ENCODE data around the gene LGALS12. TPM values are rescaled to one million over a fixed set of nuclear protein-coding genes. Genes with fewer than 3 reads are reported as not detected.
"Not testable (repeated sequence)": the region's sequence is repeated elsewhere in the genome, so short reads cannot be mapped to it uniquely, and the experiment has no call there.

LGALS12 gene
- total RNA-seq, 1 donor from 2014 or later: not detected

DNA sequence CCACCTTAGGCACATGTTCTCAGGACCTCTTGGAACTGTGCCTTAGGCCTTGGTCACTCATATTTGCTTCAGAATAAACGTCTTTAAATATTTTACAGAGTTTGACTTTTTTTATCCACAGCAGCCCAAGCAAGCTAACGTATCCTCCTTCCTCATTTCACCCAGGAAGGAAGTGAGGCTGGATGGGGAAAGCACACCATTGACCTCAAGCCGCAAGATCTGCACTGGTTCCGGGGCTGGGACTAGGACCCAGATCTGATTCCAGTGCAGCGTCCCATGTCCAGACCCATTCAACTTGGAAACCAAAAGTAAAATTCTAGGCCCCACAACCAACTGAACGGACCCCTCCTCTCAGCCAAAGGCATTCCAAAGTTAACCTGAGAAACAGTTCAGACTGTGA, 2.4 kb upstream of the LGALS12 start:
- DNase-seq (ENCODE audit: low spot score in 2 of 2) (no peak), FAIRE-seq (no peak)

DNA sequence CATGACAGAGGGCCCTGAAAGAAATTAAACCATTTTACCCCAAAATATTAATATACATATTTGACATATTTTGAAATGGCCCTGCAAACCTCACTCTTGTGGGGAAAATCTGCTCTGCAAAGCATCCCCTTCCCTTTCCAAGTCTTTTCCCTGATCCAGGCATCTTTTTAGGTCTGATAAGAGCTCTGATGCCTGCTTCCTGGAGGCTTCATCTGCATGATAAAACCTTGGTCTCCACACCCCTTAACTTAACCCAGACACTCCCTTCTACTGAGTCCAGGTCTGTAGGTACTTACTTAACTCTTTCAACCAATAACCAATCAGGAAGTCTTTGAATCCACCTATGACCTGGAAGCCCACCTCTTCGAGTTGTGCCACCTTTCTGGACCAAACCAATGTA, 1.8 kb upstream of the LGALS12 start:
- FAIRE-seq: no peak
- DNase-seq (ENCODE audit: low spot score in 2 of 2): no peak

DNA sequence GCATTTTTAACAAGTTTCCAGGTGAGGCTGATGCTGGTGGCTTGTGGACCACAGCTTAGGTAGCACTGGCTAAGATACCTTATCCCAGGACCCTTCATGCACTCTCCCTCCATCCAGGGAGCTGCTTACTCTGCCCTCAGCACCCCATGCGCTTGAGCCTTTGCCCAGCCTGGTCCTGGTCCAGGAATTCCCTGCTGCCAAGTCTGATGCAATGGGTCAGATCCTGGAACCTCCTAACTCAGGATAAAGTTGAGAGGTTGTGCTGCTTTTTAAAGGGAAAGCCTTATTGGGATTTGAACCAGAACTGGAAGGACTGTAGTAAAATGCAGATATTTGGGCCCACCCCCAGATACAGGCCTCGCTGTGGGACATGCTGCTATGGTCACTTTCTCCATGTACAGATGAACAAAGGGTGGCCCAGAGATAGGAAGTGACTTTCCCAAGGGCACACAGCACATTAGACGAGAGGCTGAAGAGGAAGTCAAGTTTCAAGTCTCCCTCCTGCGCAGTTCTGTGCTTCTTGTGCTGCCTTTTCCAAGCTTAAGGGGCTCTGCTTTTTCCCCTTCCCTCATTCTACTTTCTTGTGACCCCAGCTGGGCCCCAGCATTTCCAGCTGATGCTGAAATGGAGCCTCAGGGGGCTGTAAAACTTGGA, 824 bp upstream of the LGALS12 start:
- no peak for FAIRE-seq
- no peak for DNase-seq (ENCODE audit: low spot score in 2 of 2)

DNA sequence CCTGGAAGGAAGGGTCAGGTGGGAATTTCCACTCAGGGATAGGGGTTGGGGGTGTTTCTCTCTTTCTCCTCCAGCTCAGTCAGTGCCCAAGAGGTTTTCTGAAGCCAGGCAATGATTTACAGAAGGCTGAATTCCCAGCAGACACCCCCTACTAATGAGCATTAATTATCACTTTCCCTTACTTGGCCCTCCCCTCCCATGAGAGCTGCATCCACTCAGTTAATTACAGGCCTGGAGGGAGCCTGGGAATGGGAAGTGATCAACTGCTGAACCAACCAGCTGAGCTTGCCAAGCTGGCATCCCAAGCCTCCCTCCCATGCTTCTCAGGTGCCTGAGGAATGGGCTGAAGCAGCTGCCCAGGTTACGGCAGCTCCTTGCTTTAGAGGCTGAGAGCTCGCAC, 992 bp downstream of the LGALS12 start:
- no peak for FAIRE-seq
- DNase-seq (ENCODE audit: low spot score in 2 of 2): no peak

DNA sequence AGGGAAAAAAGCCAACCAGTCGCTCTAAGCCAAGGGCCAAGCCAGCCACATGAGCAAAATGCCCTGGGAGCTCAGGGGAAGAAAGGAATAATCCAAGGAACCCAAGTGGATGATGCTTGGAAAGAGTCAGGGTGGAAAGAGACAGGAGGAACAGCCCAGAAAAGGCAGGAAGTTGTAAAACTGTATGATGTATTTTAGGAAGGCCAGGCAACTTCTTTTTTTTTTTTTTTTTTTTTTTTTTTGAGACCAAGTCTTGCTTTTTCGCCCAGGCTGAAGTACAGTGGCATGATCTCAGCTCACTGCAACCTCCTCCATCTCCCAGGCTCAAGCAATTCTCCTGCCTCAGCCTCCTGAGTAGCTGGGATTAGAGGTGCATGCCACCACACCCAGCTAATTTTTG, 1.6 kb downstream of the LGALS12 start:
- FAIRE-seq (no peak), DNase-seq (ENCODE audit: low spot score in 2 of 2) (no peak)

DNA sequence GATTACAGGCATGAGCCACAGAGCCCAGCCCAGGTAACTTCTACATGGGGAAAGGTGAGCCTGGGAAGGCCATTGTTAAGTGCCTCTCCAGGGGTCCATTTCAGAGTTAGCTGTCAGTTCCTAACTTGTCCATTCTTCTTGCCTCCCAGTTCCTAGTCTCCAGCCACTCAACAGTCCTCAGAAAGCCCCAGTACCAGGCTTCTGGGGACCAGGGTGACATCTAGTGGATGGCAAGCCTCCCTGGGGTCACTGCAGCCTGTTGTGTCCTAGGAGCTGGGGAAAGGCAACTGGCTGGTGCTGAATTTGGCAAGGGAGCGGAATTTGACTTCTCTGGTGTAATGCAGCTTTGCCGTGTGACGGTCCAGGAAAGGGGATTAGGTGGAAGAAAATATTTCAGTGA, 2.1 kb downstream of the LGALS12 start:
- FAIRE-seq (no peak), DNase-seq (ENCODE audit: low spot score in 2 of 2) (peak; percentile 42 to 54)

DNA sequence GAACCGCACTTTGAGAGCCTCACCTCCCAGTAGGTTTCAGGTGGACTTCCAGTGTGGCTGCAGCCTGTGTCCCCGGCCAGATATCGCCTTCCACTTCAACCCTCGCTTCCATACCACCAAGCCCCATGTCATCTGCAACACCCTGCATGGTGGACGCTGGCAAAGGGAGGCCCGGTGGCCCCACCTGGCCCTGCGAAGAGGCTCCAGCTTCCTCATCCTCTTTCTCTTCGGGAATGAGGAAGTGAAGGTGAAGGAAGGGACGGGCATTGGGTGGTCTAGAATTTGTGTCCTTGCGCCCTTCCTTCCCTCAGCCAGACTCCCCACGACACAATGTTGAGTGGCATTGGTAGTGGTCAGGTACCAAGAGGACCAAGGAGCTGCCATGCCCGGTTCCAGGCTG, 2.9 kb downstream of the LGALS12 start:
- FAIRE-seq (no peak), DNase-seq (ENCODE audit: low spot score in 2 of 2) (no peak)

DNA sequence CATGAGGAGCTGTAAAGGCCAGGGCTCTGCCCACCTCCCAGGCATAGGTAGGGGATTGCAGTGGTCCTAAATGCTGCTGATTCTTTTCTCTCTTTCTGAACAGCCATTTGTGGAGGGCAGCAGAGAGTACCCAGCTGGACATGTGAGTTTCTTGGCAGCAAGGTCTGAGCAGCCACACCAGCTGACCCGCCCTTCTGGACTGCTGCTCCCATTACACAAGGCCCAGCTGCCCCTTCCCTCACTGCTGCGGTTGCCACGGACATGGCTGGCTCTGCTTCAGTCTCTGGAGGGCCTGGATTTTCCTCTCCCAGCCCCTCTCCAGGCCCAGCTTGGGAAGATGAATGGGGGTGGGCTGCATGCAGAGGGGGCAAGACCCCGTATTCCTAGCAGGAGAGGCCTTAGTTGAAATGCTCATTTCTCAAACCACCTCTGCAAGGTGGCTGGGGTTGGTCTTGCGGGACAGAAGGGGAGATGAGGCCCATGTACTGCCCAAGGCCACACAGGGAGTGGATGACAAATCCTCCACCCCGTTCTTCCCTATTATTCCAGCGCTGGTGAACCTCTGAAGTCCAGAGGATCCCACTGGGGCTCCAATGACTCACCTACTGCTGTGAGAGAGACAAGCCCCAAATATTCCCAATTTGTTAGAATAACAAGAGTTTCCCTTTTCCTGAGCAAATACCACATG, 4.6 kb downstream of the LGALS12 start:
- FAIRE-seq: no peak
- DNase-seq (ENCODE audit: low spot score in 2 of 2): peak; percentile 64 to 75

DNA sequence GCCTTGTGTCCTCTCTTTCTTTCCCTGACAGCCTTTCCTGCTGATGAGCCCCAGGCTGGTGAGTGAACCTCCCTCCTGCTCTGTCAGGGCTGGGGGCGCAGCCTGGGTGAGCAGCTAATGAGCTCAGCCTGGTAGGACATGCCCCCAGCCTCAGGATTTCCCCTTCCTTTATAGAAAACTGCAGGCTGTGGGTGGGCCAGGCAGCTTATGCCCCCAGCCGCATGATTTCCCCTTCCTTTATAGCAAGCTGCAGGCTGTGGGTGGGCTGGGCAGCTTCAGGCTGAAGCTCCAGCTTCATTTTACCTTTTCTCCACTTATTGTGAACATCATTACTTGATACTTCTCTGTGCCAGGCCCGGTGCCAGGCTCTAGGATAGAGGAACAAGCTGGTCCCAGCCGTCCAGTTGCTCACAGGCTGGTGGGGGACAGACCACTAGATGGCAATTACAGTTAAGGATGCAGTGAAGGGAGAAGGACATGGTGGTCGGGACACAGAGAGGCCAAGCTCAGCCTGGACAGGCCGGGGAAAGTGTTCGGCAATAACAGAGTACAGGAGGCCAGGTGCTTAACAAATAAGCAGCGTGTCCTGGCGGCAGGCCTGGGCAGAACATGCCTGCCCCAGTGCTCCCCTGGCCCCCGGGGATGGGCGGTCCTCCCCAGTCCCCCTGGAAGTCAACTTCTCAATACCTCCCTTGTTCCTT, 5.3 kb downstream of the LGALS12 start:
- FAIRE-seq (no peak), DNase-seq (ENCODE audit: low spot score in 2 of 2) (no peak)

DNA sequence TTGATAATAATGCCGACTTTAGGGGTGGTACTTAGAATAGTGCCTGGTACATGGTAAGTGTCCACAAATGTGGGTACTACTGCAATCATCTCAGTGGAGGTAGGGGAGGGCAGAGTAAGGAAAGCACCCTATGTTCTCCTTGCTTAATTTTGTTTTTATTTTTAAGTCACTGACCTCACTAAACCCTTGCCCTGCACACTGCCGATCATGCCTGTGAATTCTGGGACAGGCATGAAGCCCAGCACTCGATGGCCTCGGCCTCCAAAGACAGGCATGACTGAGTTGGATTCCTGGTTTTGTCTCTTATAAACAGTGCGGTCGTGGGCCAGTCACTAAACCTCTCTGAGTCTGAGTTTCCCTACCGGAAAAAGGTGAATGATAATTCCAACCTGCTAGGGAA, 6.9 kb downstream of the LGALS12 start:
- FAIRE-seq: no peak
- no peak for DNase-seq (ENCODE audit: low spot score in 2 of 2)

DNA sequence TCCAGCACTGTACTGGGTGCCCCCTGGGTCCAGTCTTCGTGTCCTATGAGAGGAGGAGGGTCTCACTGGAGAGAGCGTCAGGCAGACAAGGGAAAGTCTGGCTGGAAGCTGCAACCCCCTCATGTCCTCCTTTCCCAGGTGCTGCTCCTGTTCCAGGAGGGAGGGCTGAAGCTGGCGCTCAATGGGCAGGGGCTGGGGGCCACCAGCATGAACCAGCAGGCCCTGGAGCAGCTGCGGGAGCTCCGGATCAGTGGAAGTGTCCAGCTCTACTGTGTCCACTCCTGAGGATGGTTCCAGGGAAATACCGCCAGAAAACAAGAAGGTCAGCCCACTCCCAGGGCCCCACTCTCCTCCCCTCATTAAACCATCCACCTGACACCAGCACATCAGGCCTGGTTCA, 10.2 kb downstream of the LGALS12 start:
- no peak for DNase-seq (ENCODE audit: low spot score in 2 of 2)
- no peak for FAIRE-seq

DNA sequence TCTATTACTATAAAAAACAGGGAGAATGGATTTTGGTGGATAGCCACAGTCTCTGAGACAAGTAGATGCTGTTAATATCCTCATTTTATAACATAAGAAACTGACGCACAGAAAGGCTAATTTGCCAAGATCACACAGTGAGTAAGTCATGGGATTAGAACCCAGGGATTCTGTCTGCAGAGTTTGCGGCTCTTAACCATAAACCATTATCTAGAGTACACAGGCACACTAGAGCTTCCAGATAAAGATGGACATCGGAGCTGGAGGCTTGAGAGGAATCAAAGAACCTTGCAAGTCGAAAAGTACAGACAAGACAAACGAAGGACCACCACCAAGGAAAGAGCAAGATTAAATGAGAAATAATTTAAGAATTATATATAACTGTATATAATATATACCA, 11.3 kb downstream of the LGALS12 start:
- FAIRE-seq: no peak
- DNase-seq (ENCODE audit: low spot score in 2 of 2): no peak

DNA sequence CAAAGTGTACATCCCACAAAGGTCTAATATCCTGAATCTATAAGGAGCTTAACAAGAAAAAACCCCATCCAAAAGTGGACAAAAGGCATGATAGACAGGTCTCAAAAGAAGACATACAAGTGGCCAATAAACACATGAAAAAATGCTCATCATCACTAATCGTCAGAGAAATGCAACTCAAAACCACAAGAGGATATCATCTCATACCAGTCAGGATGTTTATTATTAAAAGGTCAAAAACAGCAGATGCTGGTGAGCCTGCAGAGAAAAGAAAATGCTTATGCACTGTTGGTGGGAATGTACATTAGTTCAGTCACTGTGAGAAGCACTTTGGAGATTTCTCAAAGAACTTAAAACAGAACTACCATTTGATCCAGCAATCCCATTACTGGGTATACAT, 12.7 kb downstream of the LGALS12 start:
- DNase-seq (ENCODE audit: low spot score in 2 of 2) (no peak), FAIRE-seq (no peak)

DNA sequence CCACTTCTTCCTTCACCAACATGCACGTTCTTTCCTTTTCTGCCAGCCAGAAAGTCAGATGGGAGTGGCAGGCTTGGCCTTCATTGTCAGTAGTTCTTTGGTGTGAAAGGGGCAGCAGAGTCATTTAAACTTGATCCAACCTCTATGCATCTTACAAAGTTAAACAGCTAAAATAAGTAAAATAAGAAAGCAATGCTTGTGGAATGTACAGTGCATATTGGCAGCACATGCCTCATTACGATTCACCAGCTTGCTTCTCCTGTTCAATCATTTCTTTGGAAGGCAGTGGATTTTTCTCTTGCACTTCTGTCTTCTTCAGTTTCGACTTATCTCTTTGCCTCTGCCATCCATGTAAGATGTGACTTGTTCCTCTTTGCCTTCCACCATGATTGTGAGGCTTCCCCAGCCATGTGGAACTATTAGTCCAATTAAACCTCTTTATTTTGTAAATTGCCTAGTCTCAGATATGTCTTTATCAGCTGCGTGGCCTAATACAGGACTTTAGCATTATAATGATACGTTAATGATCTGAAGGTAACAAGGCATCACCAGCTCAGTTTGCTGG, 14.8 kb downstream of the LGALS12 start:
- no peak for DNase-seq (ENCODE audit: low spot score in 2 of 2)
- FAIRE-seq: no peak

DNA sequence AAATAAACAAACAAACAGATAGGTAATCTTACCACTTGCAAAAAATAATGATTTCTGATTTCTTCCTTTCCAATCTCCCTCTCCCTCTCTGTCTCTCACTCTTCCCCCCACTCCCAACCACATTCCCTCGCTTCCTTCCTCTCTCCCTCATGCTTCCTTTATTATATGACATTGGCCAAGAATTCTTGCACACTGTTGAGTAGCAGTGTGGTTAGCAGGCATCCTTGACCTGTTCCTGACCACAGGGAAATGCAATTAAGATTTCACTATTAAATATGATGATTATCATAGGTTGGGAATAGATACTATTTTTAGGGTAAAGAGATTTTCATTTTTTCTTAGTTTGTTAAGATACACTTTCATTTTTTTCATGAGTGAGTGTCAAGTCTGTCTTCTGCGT, 16.0 kb downstream of the LGALS12 start:
- DNase-seq (ENCODE audit: low spot score in 2 of 2) (no peak), FAIRE-seq (no peak)

DNA sequence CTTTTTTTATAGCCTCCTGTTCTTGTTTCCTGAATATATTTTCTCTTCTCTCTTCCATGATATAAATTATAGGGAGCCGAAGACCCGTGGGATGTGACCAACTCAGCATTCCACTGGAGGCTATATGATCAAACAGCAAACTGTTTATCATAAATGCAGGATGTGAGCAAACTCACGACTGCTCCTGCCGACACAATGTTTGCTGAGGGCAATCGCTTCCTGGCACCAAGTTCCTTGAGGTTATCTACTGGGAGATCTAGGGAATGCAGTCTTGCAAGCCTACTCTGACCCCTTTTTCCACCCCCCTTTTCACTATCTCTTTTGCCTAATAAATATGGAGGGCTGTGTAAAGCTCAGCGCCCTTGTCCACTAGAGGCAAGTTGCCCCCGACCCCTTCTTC, 17.3 kb downstream of the LGALS12 start:
- FAIRE-seq (no peak), DNase-seq (ENCODE audit: low spot score in 2 of 2) (no peak)

DNA sequence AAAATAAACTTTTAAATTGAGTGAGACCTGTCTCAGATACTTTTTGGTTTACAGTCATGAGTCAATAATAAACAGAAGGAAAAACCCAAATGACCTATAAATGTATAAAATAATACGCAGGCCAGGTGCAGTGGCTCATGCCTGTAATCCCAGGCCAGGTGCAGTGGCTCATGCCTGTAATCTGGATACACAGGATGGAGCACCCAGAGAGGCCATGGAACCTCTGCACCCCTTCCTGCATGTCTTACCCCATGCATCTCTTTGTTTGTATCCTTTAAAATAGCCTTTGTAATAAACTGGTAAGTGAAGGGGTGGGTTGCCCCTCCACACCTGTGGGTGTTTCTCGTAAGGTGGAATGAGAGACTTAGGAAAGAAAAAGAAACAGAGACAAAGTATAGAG, 21.8 kb downstream of the LGALS12 start:
- DNase-seq (ENCODE audit: low spot score in 2 of 2) (no peak), FAIRE-seq (no peak)

DNA sequence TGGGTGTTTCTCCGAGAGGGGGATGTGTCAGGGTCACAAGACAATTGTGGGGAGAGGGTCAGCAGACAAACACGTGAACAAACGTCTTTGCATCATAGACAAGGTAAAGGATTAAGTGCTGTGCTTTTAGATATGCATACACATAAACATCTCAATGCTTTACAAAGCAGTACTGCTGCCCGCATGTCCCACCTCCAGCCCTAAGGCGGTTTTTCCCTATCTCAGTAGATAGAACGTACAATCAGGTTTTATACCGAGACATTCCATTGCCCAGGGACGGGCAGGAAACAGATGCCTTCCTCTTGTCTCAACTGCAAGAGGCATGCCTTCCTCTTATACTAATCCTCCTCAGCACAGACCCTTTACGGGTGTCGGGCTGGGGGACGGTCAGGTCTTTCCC, 22.3 kb downstream of the LGALS12 start:
- FAIRE-seq; DNase-seq (ENCODE audit: low spot score in 2 of 2): not testable (repeated sequence)

DNA sequence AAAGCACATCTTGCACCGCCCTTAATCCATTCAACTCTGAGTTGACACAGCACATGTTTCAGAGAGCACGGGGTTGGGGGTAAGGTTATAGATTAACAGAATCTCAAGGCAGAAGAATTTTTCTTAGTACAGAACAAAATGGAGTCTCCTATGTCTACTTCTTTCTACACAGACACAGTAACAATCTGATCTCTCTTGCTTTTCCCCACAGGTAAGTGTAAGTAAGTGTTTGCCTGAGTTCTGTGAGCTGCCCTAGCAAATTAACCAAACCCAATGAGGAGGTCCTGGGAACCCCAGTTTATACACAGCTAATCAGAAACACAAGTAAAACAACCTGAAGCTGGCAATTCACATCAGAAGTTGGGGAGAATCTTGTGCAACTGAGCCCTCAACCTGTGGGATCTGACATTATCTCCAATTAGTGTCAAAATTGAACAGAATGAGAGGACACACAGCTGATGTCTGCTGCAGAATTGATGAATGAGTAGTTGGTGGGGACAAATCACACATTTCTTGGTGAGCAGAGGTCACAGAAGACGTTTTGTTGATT, 22.9 kb downstream of the LGALS12 start:
- not testable (repeated sequence) for FAIRE-seq; DNase-seq (ENCODE audit: low spot score in 2 of 2)

DNA sequence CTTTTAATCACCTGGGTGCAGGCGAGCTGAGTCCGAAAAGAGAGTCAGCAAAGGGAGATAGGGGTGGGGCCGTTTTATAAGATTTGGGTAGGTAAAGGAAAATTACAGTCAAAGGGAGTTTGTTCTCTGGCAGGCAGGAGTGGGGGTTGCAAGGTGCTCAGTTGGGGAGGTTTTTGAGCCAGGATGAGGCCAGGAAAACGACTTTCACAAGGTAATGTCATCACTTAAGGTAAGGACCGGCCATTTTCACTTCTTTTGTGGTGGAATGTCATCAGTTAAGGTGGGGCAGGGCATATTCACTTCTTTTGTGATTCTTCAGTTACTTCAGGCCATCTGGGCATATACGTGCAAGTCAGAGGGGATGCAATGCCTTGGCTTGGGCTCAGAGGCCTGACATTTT, 23.5 kb downstream of the LGALS12 start:
- not testable (repeated sequence) for FAIRE-seq; DNase-seq (ENCODE audit: low spot score in 2 of 2)

DNA sequence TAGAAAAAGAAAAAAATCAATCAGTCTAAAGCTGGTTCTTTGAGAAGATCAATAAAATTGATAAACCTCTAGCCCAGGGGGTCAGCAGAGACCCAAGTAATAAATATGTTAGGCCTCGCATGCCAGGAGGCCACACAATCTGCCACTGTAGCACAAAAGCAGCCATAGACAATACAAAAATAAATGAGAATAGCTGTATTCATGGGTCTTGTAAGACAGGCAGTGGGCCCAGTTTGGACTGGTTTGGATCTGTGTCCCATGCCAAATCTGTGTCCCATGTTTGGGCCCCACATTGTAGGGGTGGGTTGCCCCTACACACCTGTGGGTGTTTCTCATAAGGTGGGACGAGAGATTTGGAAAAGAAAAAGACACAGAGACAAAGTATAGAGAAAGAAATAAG, 24.1 kb downstream of the LGALS12 start:
- no peak for FAIRE-seq
- no peak for DNase-seq (ENCODE audit: low spot score in 2 of 2)

All from frontal cortex (tissue), 4 donors.